Neuronal stem cell (in vitro differentiated cells): ENCODE results near the gene MYO5A.

ENCODE experiments used
- DNase-seq: peaks from one replicate; pipeline ENCODE4 v3.0.0-alpha.2; 2013; ENCODE audit warnings: low spot score
- H2AFZ ChIP-seq: one replicate; pipeline ENCODE4 v1.6.1; 2013; ENCODE audit warnings: mild to moderate bottlenecking, low read length, inconsistent platforms
- H2AK5ac ChIP-seq: 2 replicates; pipeline ENCODE4 v1.6.1; 2013; ENCODE audit warnings: low read depth, mild to moderate bottlenecking, inconsistent platforms, low read length, moderate library complexity, mixed read lengths
- H2BK120ac ChIP-seq: 2 replicates; pipeline ENCODE4 v1.6.1; 2013; ENCODE audit warnings: low read depth, mild to moderate bottlenecking, inconsistent platforms, low read length, moderate library complexity, mixed read lengths
- H2BK12ac ChIP-seq: one replicate; pipeline ENCODE4 v1.6.1; 2013; ENCODE audit warnings: low read length, inconsistent platforms
- H2BK15ac ChIP-seq: 2 replicates; pipeline ENCODE4 v1.6.1; 2013; ENCODE audit warnings: mild to moderate bottlenecking, low read length, inconsistent platforms, mixed read lengths
- H2BK5ac ChIP-seq: one replicate; pipeline ENCODE4 v1.6.1; 2013; ENCODE audit warnings: inconsistent platforms, mild to moderate bottlenecking, low read length, moderate library complexity
- H3K14ac ChIP-seq: one replicate; pipeline ENCODE4 v1.6.1; 2013; ENCODE audit warnings: low read length, inconsistent platforms
- H3K18ac ChIP-seq: 2 replicates; pipeline ENCODE4 v1.6.1; 2013; ENCODE audit warnings: low read length, inconsistent platforms
- H3K23ac ChIP-seq: 2 replicates; pipeline ENCODE4 v1.6.1; 2013; ENCODE audit warnings: low read depth, mild to moderate bottlenecking, mixed read lengths, low read length, inconsistent platforms; ENCODE audit not compliant: poor library complexity
- H3K27ac ChIP-seq: replicated peaks from 3 replicates; pipeline ENCODE4 v1.5.1; 2013; ENCODE audit warnings: low read length, inconsistent platforms
- H3K27me3 ChIP-seq, 3 experiments: 2 replicates each; pipeline ENCODE4 v1.6.1; 2013; ENCODE audit warnings: low read length in 3 of 3, mild to moderate bottlenecking in 2 of 3, inconsistent platforms in 1 of 3, low read depth in 1 of 3, mixed read lengths in 1 of 3, moderate library complexity in 1 of 3; ENCODE audit not compliant: control insufficient read depth in 3 of 3, insufficient read depth in 3 of 3
- H3K36me3 ChIP-seq, 2 donors: replicated peaks in 1 of 2; 2 replicates each; pipeline ENCODE4 v1.6.1; 2013; ENCODE audit warnings: low read length in 2 of 2; ENCODE audit not compliant: control insufficient read depth in 2 of 2, insufficient read depth in 2 of 2
- H3K4ac ChIP-seq: 2 replicates; pipeline ENCODE4 v1.6.1; 2013; ENCODE audit warnings: inconsistent platforms, mild to moderate bottlenecking, low read length, moderate library complexity
- H3K4me1 ChIP-seq, 2 donors: 1 replicate in 1 of 2; 2 replicates in 1 of 2; pipeline ENCODE4 v1.6.1; 2013; ENCODE audit warnings: low read length in 2 of 2, low read depth in 1 of 2; ENCODE audit not compliant: control insufficient read depth in 2 of 2, insufficient read depth in 1 of 2
- H3K4me2 ChIP-seq: one replicate; pipeline ENCODE4 v1.6.1; 2013; ENCODE audit warnings: mild to moderate bottlenecking, low read length, inconsistent platforms; ENCODE audit not compliant: insufficient read depth, poor library complexity, severe bottlenecking
- H3K4me3 ChIP-seq, 2 donors: 2 replicates each; pipeline ENCODE4 v1.5.1; 2013; ENCODE audit warnings: low read length in 2 of 2, mild to moderate bottlenecking in 2 of 2, inconsistent platforms in 1 of 2, moderate library complexity in 1 of 2
- H3K79me1 ChIP-seq: one replicate; pipeline ENCODE4 v1.6.1; 2013; ENCODE audit warnings: low read depth, mild to moderate bottlenecking, inconsistent platforms, low read length, moderate library complexity
- H3K9ac ChIP-seq: one replicate; pipeline ENCODE4 v1.6.1; 2013; ENCODE audit warnings: mild to moderate bottlenecking, low read depth, low read length, inconsistent platforms; ENCODE audit not compliant: poor library complexity
- H3K9me3 ChIP-seq, 2 donors: replicated peaks in 1 of 2; 2 replicates each; pipeline versions ENCODE3 to v1.6.1; 2013; ENCODE audit warnings: low read length in 2 of 2, mild to moderate bottlenecking in 2 of 2, inconsistent platforms in 1 of 2, low read depth in 1 of 2, mixed read lengths in 1 of 2, moderate library complexity in 1 of 2; ENCODE audit not compliant: control insufficient read depth in 2 of 2, insufficient read depth in 1 of 2
- H4K8ac ChIP-seq: one replicate; pipeline ENCODE4 v1.6.1; 2013; ENCODE audit warnings: low read depth, mild to moderate bottlenecking, inconsistent platforms, low read length, moderate library complexity
- H4K91ac ChIP-seq: one replicate; pipeline ENCODE4 v1.6.1; 2013; ENCODE audit warnings: low read length, low read depth, mild to moderate bottlenecking, inconsistent platforms; ENCODE audit not compliant: poor library complexity
- WGBS, 2 donors: extraction: QIAGEN DNeasy Blood & Tissue Kit; methylation state at CpG; one replicate each; pipeline ENCODE4 v1.1.7; 2013; ENCODE audit warnings: missing lambda C conversion rate in 2 of 2, mixed read lengths in 1 of 2; ENCODE audit not compliant: insufficient read length in 2 of 2, insufficient replicate concordance in 1 of 2; ENCODE audit errors: extremely low coverage in 2 of 2; 5-methylcytosine and 5-hydroxymethylcytosine counted together

MYO5A gene

DNA sequence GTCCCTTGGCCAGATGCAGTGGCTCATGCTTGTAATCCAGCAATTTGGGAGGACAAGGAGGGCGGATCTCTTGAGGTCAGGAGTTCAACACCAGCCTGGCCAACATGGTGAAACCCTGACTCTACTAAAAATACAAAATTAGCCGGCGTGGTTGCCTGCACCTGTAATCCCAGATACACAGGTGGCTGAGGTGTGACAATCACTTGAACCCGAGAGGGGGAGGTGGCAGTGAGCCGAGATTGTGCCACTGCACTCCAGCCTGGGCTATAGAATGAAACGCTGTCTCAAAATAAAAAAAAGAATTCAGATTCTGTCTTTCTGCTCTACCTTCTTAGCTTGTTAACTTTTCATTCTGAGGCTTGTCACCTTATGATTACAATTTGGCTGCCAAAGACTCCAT lies 22.1 kb downstream of the MYO5A start:
- Histone ChIP-seq H3K79me1 (peaks cover 5% of the 10 kb centered on the region), H3K14ac (no peak overlapping the region), H3K18ac (no peak overlapping the region), H4K8ac (no peak overlapping the region), H3K9ac (no peak overlapping the region), H4K91ac (no peak overlapping the region), H3K4me3 (no peak overlapping the region), H3K4me1 (peaks cover 0 to 2% of the 10 kb centered on the region in 2 donors), H3K9me3 (no peaks in the 10 kb centered on the region), H2BK12ac (no peak overlapping the region), H3K4ac (no peak overlapping the region), H2BK5ac (no peak overlapping the region), H2BK120ac (no peak overlapping the region), H3K27ac (no peak overlapping the region), H2BK15ac (no peak overlapping the region), H2AK5ac (no peak overlapping the region), H2AFZ (no peak overlapping the region), H3K36me3 (no peaks in the 10 kb centered on the region), H3K27me3 (no peaks in the 10 kb centered on the region), H3K4me2 (no peak overlapping the region), H3K23ac (no peak overlapping the region)
- WGBS, 2 donors = no CpG with 5 or more reads among the region's 6 CpGs
- no peak for DNase-seq

DNA sequence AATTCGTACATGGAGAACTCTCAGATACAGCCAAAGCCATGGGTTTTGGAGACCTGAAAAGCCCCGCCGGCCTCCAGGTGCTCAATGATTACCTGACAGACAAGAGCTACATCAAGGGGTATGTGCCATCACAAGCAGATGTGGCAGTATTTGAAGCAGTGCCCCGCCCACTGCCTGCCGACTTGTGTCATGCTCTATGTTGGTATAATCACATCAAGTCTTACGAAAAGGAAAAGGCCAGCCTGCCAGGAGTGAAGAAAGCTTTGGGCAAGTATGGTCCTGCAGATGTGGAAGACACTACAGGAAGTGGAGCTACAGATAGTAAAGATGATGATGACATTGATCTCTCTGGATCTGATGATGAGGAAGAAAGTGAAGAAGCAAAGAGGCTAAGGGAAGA lies 23.5 kb downstream of the MYO5A start:
- no peak for DNase-seq
- no peaks in the 10 kb centered on the region for H3K4me1 ChIP-seq
- no CpG with 5 or more reads among the region's 6 CpGs for whole genome bisulfite sequencing, 2 donors

DNA sequence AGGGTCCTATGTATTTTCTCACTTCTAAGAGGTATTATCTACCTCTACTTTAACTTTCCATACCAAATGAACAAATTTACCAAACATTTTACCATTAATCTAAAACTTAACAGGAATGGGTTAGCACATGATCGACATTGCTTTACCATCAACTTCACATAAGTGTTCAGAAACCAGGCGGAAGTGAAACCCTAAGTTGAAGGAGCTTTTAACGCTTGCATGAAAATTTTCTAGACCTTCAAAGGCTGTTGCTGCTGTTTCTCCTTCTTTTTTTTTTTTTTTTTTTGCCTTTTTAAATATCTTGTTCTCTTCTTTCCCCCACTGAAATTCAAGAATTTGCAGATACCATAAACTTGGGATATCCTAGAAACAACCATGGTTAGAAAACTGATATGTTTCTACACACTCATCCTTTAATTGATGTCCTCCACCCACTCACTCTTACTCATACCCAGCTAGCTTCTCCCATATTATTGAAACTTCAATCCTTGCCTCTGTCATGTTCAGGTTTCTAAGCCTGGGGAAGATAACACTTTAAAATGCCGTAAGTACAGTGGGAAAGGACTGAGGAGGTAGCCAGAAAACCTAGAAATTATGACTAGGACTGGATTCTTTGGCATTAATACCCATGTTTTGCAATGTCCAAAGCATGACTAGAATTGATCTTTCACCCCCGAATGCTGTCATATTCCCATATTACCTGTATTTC lies 24.7 kb downstream of the MYO5A start:
- Histone ChIP-seq H3K14ac (no peak overlapping the region), H4K8ac (no peak overlapping the region), H3K4me1 (no peaks in the 10 kb centered on the region), H3K18ac (no peak overlapping the region), H3K79me1 (peaks cover 3% of the 10 kb centered on the region), H3K23ac (no peak overlapping the region), H3K9ac (no peak overlapping the region), H3K4ac (no peak overlapping the region), H2BK15ac (no peak overlapping the region), H3K36me3 (no peaks in the 10 kb centered on the region), H3K9me3 (no peaks in the 10 kb centered on the region), H4K91ac (no peak overlapping the region), H2AK5ac (no peak overlapping the region), H3K27me3 (no peaks in the 10 kb centered on the region), H3K4me3 (no peak overlapping the region), H2BK12ac (no peak overlapping the region), H3K27ac (no peak overlapping the region), H2BK120ac (no peak overlapping the region), H2BK5ac (no peak overlapping the region), H2AFZ (no peak overlapping the region), H3K4me2 (no peak overlapping the region)
- no CpG with 5 or more reads among the region's 5 CpGs for WGBS, 2 donors
- no peak for DNase-seq

More for the DNA sequence above, 23.5 kb downstream of the MYO5A start:
- Histone ChIP-seq H3K27me3 (no peaks in the 10 kb centered on the region), H2BK5ac (no peak overlapping the region), H2BK15ac (no peak overlapping the region), H4K91ac (no peak overlapping the region), H3K27ac (no peak overlapping the region), H3K4me3 (no peak overlapping the region), H3K23ac (no peak overlapping the region), H3K14ac (no peak overlapping the region), H3K79me1 (peaks cover 5% of the 10 kb centered on the region), H3K18ac (no peak overlapping the region), H2BK12ac (no peak overlapping the region), H3K9ac (no peak overlapping the region), H3K9me3 (no peaks in the 10 kb centered on the region), H3K4me2 (no peak overlapping the region), H3K36me3 (no peaks in the 10 kb centered on the region), H3K4ac (no peak overlapping the region), H4K8ac (no peak overlapping the region), H2AFZ (no peak overlapping the region), H2AK5ac (no peak overlapping the region), H2BK120ac (no peak overlapping the region)

DNA sequence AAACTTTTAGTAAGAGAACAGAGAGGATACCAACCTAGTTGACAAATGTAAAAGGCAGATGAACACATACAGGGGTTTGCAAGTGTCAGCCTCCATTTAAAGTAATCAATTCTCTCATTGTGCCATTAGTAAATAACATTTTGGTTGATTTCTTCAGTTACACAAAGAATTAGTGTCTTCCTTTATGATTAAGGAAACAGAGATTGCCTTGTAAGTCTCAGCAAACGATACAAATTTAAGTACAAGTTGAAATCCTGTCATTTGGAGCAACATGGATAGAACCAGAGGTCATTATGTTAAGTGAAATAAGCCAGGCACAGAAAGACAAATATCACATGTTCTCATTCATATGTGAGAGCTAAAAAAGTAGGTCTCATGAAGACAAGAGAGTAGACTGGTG lies 26.1 kb downstream of the MYO5A start:
- Histone ChIP-seq H4K91ac (no peak overlapping the region), H3K27me3 (no peaks in the 10 kb centered on the region), H3K4me2 (no peak overlapping the region), H2AFZ (no peak overlapping the region), H2BK12ac (no peak overlapping the region), H4K8ac (no peak overlapping the region), H3K14ac (no peak overlapping the region), H3K36me3 (no peaks in the 10 kb centered on the region), H2BK15ac (no peak overlapping the region), H3K4me1 (no peaks in the 10 kb centered on the region), H2AK5ac (no peak overlapping the region), H2BK5ac (no peak overlapping the region), H3K4me3 (no peak overlapping the region), H3K4ac (no peak overlapping the region), H3K23ac (no peak overlapping the region), H3K18ac (no peak overlapping the region), H3K9ac (no peak overlapping the region), H2BK120ac (no peak overlapping the region), H3K27ac (no peak overlapping the region), H3K9me3 (no peaks in the 10 kb centered on the region), H3K79me1 (peaks cover 3% of the 10 kb centered on the region)
- no CpG with 5 or more reads among the region's 1 CpG for WGBS, 2 donors
- no peak for DNase-seq
